Hepatic stellate cell (primary cell): ENCODE results near the gene SNX32.
A peak's percentile ranks its signal among the peaks of the same experiment; 100 is the strongest.
"Not testable (repeated sequence)": the region's sequence is repeated elsewhere in the genome, so short reads cannot be mapped to it uniquely, and the experiment has no call there.

Experiments used
- DNase-seq: peaks from one replicate; pipeline ENCODE4 v3.0.0; 2011; ENCODE audit warnings: low spot score

SNX32 gene

GRCh38 chr11:65829459-65829858 is 4.3 kb upstream of the SNX32 start:
- DNase-seq, result no peak

- DNase-seq, result not testable (repeated sequence)
Observed at GRCh38 chr11:65832231-65832630, 1.5 kb upstream of the SNX32 start.

GRCh38 chr11:65834202-65834601 is 439 bp downstream of the SNX32 start:
- no peak for DNase-seq

GRCh38 chr11:65842144-65842543 is 8.4 kb downstream of the SNX32 start:
- DNase-seq, result no peak

GRCh38 chr11:65843811-65844210 is 10.0 kb downstream of the SNX32 start:
- DNase-seq, result no peak

GRCh38 chr11:65844231-65844872 is 10.6 kb downstream of the SNX32 start:
- no peak for DNase-seq

GRCh38 chr11:65847746-65848145 is 14.0 kb downstream of the SNX32 start:
- no peak for DNase-seq

GRCh38 chr11:65848693-65849092 is 14.9 kb downstream of the SNX32 start:
- DNase-seq, result not testable (repeated sequence)

GRCh38 chr11:65849366-65849765 is 15.6 kb downstream of the SNX32 start:
- DNase-seq, result no peak

- no peak for DNase-seq
Observed at GRCh38 chr11:65849771-65850216, 16.0 kb downstream of the SNX32 start.

GRCh38 chr11:65850217-65851082 is 16.7 kb downstream of the SNX32 start:
- DNase-seq, result no peak

- DNase-seq, result no peak
Observed at GRCh38 chr11:65851083-65851579, 17.4 kb downstream of the SNX32 start.

GRCh38 chr11:65851811-65852507 is 18.2 kb downstream of the SNX32 start:
- DNase-seq, result no peak

- DNase-seq, result no peak
Observed at GRCh38 chr11:65852508-65853245, 18.9 kb downstream of the SNX32 start.

GRCh38 chr11:65853246-65853979 is 19.6 kb downstream of the SNX32 start:
- DNase-seq, result no peak

GRCh38 chr11:65854161-65854592 is 20.4 kb downstream of the SNX32 start:
- no peak for DNase-seq

- DNase-seq, result no peak
Observed at GRCh38 chr11:65854852-65855837, 21.4 kb downstream of the SNX32 start.

- no peak for DNase-seq
Observed at GRCh38 chr11:65855927-65856363, 22.2 kb downstream of the SNX32 start.

GRCh38 chr11:65856689-65857499 is 23.1 kb downstream of the SNX32 start:
- DNase-seq, result peak; percentile 78
